Suprapubic skin (tissue), 4 donors: ENCODE measurements around the gene IFIT3. TPM values are rescaled to one million over a fixed set of nuclear protein-coding genes. Genes with fewer than 3 reads are reported as not detected.

ENCODE experiments used
- DNase-seq, 2 donors: peaks; one replicate each; pipeline ENCODE4 v3.0.0-alpha.2; 2019; ENCODE audit warnings: low spot score in 2 of 2
- H3K27ac ChIP-seq: fragments of 200-600 bp; sonication (generic); one replicate; pipeline ENCODE4 v1.5.1; 2019
- H3K27me3 ChIP-seq: fragments of 200-600 bp; sonication (generic); one replicate; pipeline ENCODE4 v1.5.1; 2019
- H3K36me3 ChIP-seq: fragments of 200-600 bp; sonication (generic); one replicate; pipeline ENCODE4 v1.5.1; 2019
- H3K4me1 ChIP-seq: fragments of 200-600 bp; sonication (generic); one replicate; pipeline ENCODE4 v1.5.1; 2019
- H3K4me3 ChIP-seq: fragments of 200-600 bp; sonication (generic); one replicate; pipeline ENCODE4 v1.5.1; 2019; ENCODE audit warnings: mild to moderate bottlenecking
- H3K9me3 ChIP-seq: fragments of 200-600 bp; sonication (generic); one replicate; pipeline ENCODE4 v1.5.1; 2019
- EP300 ChIP-seq: sonication (generic); formaldehyde crosslinking; IDR thresholded peaks from one replicate; pipeline ENCODE4 v1.6.1; 2017; ENCODE audit warnings: antibody characterized with exemption
- POLR2A ChIP-seq, 2 donors: fragments of 450-650 bp; IDR thresholded peaks; one replicate each; pipeline ENCODE4 v1.6.1; 2017; ENCODE audit warnings: antibody characterized with exemption in 2 of 2, mild to moderate bottlenecking in 2 of 2, moderate library complexity in 2 of 2
- POLR2AphosphoS5 ChIP-seq, 3 donors: sonication (generic); formaldehyde crosslinking; IDR thresholded peaks; one replicate each; pipeline ENCODE4 v1.6.1; 2017; ENCODE audit warnings: antibody characterized with exemption in 3 of 3
- WGBS: methylation state at CpG from one replicate; pipeline ENCODE4 v1.1.5; 2018; 5-methylcytosine and 5-hydroxymethylcytosine counted together
- total RNA-seq, 4 donors: library from RNA; depleted of rRNA; stranded (reverse); fragments of >200 nt; gene quantifications; one replicate each; pipeline ENCODE4 v1.1.0, GENCODE V29; 2016
- TF ChIP-seq, protein P1 (sequence below), 2 donors: fragments of 200-600 bp in 1 of 2; fragments of 450-650 bp in 1 of 2; sonication (generic) in 1 of 2; IDR thresholded peaks; one replicate each; pipeline ENCODE4 v1.5.1; 2016 to 2019; ENCODE audit warnings: antibody characterized with exemption in 2 of 2, mild to moderate bottlenecking in 1 of 2, moderate library complexity in 1 of 2

The IFIT3 gene
- total RNA-seq, 4 donors from 2014 or later = 1.5 to 4.9 (median 2.1) TPM

DNA sequence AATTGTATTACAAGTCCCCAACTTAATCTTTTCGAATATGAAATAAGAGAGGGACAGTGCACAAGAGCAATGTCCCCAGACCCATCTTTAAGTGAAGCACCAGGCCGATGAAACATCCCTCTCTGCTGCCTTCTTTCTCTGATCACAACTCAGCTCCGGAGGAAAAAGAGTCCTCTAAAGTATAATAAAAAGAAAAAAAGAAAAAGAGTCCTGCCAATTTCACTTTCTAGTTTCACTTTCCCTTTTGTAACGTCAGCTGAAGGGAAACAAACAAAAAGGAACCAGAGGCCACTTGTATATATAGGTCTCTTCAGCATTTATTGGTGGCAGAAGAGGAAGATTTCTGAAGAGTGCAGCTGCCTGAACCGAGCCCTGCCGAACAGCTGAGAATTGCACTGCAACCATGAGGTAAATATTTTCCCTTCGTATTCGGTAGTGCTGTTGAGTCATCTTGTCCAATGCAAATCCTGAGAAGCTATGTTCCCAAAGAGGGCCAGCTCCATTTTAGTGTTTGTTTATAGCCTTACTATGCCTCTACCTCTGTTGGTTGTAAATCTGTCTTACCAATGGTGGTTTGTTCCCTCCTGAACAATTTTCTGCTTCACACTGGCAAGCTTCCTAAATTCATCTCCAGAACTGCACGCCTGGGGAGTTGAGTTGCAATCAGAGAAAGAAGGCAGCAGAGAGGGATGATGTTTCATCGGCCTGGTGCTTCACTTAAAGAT is 25.9 kb upstream of the IFIT3 start, which contains the start of gene IFIT2:
TSS of gene IFIT2 (plus strand) at position 326 of the 725 bp plus-strand sequence. CDS start at position 404, 78 bp downstream.
- WGBS = under 1% methylated on average over 10 of the region's 10 CpGs
- peak within 1 kb of the TSS; percentile 84 for H3K27ac ChIP-seq

DNA sequence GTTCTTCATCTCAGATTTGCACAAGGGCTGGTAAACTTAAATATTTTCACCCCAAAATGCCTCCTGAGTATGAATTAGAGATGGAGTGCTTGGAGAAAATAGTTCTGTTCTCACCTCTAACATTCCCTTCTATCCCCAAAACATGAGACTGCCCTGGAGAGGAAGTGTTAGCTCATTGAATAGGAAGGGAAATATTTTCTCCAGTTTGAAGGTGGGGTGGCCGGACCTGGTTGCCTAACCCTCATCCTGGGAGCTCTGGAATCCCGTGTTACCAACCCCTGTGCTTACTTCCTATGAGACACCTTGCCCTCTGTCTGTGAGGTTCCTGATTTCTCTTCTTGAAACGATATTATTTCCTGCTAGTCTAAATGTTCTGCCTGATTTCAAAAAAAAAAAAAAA is 25.2 kb upstream of the IFIT3 start:
- H3K36me3 ChIP-seq = peaks cover 9% of the 10 kb centered on the region
- WGBS = 6% methylated on average over 3 of the region's 3 CpGs
- TF ChIP-seq EP300 (no peak), POLR2A (IDR thresholded peaks at IDR 0.05) (no peak), POLR2AphosphoS5 (IDR thresholded peaks at IDR 0.05) (no peak)
- TF ChIP-seq, protein P1, sequence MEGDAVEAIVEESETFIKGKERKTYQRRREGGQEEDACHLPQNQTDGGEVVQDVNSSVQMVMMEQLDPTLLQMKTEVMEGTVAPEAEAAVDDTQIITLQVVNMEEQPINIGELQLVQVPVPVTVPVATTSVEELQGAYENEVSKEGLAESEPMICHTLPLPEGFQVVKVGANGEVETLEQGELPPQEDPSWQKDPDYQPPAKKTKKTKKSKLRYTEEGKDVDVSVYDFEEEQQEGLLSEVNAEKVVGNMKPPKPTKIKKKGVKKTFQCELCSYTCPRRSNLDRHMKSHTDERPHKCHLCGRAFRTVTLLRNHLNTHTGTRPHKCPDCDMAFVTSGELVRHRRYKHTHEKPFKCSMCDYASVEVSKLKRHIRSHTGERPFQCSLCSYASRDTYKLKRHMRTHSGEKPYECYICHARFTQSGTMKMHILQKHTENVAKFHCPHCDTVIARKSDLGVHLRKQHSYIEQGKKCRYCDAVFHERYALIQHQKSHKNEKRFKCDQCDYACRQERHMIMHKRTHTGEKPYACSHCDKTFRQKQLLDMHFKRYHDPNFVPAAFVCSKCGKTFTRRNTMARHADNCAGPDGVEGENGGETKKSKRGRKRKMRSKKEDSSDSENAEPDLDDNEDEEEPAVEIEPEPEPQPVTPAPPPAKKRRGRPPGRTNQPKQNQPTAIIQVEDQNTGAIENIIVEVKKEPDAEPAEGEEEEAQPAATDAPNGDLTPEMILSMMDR (IDR thresholded peaks at IDR 0.05) = no peak
- peaks cover 31% of the 10 kb centered on the region for H3K4me1 ChIP-seq
- no peaks in the 10 kb centered on the region for H3K9me3 ChIP-seq
- H3K27ac ChIP-seq = peak overlapping the region; percentile 84
- peak overlapping the region; percentile 54 for H3K4me3 ChIP-seq
- no peak for DNase-seq
- no peaks in the 10 kb centered on the region for H3K27me3 ChIP-seq

More for the DNA sequence above, 25.9 kb upstream of the IFIT3 start, which contains the start of gene IFIT2:
- Histone ChIP-seq H3K4me3 (peak within 1 kb of the TSS; percentile 54), H3K36me3 (peaks cover 6% of the 10 kb centered on the region), H3K9me3 (no peaks in the 10 kb centered on the region), H3K27me3 (no peaks in the 10 kb centered on the region), H3K4me1 (peaks cover 35% of the 10 kb centered on the region)
- TF ChIP-seq POLR2A (IDR thresholded peaks at IDR 0.05) = no peak
- TF ChIP-seq, protein P1 (IDR thresholded peaks at IDR 0.05) = no peak
- peak in 1 of 3 donors; percentile 12 for TF ChIP-seq POLR2AphosphoS5 (IDR thresholded peaks at IDR 0.05)
- TF ChIP-seq EP300 = no peak
- DNase-seq = no peak

GRCh38 chr10:89303161-89303560 is 24.6 kb upstream of the IFIT3 start:
- WGBS = 50% methylated on average over 2 of the region's 2 CpGs
- peaks cover 31% of the 10 kb centered on the region for H3K4me1 ChIP-seq
- H3K27me3 ChIP-seq = no peaks in the 10 kb centered on the region
- peaks cover 9% of the 10 kb centered on the region for H3K36me3 ChIP-seq
- H3K27ac ChIP-seq = peak overlapping the region; percentile 84
- no peaks in the 10 kb centered on the region for H3K9me3 ChIP-seq
- H3K4me3 ChIP-seq = peak overlapping the region; percentile 54
- TF ChIP-seq EP300 = no peak
- TF ChIP-seq POLR2A (IDR thresholded peaks at IDR 0.05) = no peak
- TF ChIP-seq POLR2AphosphoS5 (IDR thresholded peaks at IDR 0.05) = no peak
- TF ChIP-seq, protein P1 (IDR thresholded peaks at IDR 0.05) = no peak
- DNase-seq = no peak

GRCh38 chr10:89304026-89304425 is 23.8 kb upstream of the IFIT3 start:
- Histone ChIP-seq H3K4me1 (peaks cover 31% of the 10 kb centered on the region), H3K4me3 (no peak overlapping the region), H3K27me3 (no peaks in the 10 kb centered on the region), H3K27ac (no peak overlapping the region), H3K9me3 (no peaks in the 10 kb centered on the region), H3K36me3 (peaks cover 9% of the 10 kb centered on the region)
- no peak for DNase-seq
- 92% methylated on average over 4 of the region's 4 CpGs for WGBS
- TF ChIP-seq EP300 (no peak), POLR2AphosphoS5 (IDR thresholded peaks at IDR 0.05) (no peak), POLR2A (IDR thresholded peaks at IDR 0.05) (no peak)
- TF ChIP-seq, protein P1 (IDR thresholded peaks at IDR 0.05) = no peak

DNA sequence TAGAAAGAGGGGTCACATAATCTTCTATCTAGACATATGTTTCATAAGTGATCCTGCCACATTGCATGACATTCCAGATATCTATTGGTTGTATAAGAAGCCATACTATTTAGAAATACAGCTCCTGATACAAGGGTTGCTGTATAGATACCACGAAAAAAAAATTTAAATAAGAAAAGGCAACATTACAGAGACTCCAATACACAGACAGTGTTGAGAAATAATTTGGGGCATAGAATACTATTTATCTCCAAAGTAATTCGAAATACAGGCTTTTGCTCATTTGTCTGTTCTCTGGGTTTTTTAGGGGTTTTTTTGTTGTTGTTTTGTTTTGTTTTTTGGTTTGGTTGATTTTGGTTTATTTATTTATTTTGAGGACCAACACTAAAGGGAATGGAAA is 23.4 kb upstream of the IFIT3 start:
- WGBS = 93% methylated on average over 2 of the region's 2 CpGs
- TF ChIP-seq, protein P1 (IDR thresholded peaks at IDR 0.05) = no peak
- TF ChIP-seq POLR2AphosphoS5 (IDR thresholded peaks at IDR 0.05) = no peak
- no peak for TF ChIP-seq POLR2A (IDR thresholded peaks at IDR 0.05)
- TF ChIP-seq EP300 = no peak
- peaks cover 31% of the 10 kb centered on the region for H3K4me1 ChIP-seq

More for the DNA sequence above, 23.4 kb upstream of the IFIT3 start:
- no peak for DNase-seq
- H3K36me3 ChIP-seq = peaks cover 9% of the 10 kb centered on the region
- H3K4me3 ChIP-seq = no peak overlapping the region
- H3K9me3 ChIP-seq = no peaks in the 10 kb centered on the region
- no peaks in the 10 kb centered on the region for H3K27me3 ChIP-seq
- no peak overlapping the region for H3K27ac ChIP-seq
